ENCODE measurements around the gene ZNF592.

ZNF592 gene

DNA sequence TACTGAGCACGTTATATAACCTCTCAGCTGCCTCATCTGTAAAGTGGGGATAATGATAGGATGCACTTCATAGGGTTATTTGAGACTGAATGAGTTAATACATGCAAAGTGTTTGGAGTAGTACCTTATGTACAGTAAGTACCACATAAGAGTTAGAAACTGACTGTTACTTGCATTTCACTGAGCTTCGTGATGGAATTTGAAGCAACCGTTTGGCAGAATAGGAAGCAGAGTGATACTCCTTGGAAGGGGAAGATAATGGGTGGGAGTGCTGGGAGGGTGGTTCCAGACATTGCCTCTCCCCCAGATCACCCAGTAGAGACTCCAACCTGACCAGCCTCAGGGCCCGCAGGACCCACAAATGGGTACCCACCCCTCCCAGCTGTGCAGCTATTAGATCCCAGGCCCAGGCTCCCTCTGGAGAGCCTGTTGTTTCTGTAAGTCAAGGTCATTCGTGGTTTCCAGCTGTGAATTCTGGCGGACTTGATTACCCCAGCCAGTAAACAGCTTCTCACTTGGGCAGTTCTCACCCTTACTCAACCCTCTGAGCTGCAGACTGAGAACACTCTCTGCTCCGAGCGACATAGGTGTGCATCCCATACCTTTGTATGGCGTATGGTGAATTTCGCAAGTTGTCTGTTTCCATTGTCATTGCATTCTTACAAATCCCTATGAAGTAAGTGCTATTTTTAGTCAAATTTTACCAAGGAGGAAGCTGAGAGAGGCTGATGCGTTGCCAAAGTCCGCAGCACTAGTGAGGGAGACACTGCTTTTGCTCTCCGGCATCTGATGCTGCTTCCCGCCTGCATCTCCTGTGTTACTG, 79.9 kb downstream of the ZNF592 start:
- no peaks in the 10 kb centered on the region for H3K9me3 Mint-ChIP-seq

DNA sequence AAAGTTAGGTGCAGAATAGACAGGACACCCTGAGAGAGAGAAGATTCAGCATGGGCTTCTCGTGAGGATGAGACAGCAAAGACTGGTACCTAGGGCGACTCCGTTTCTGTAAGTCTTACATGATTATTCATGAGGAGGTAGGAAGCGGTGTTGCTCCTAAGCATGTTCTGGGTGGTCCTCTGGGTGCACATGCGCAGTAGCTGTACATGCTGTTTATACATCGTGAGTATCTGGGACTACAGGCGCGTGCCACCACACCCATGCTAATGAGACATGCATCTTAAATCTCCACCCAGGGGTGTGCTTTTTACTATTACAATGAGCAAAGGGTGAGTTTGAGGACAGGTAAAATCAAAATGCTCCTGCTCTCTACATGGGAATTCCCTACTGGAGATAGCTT, 81.0 kb downstream of the ZNF592 start:
- H3K4me3 Mint-ChIP-seq: no peak overlapping the region
- H3K36me3 Mint-ChIP-seq: no peaks in the 10 kb centered on the region
- H3K27ac Mint-ChIP-seq: no peak overlapping the region
- DNase-seq: no peak
- peaks cover 39% of the 10 kb centered on the region for H3K27me3 Mint-ChIP-seq
- CTCF ChIA-PET: no interaction called here
- no peaks in the 10 kb centered on the region for H3K9me3 Mint-ChIP-seq
- no peaks in the 10 kb centered on the region for H3K4me1 Mint-ChIP-seq

More for the DNA sequence above, 79.9 kb downstream of the ZNF592 start:
- Mint-ChIP-seq H3K36me3 (no peaks in the 10 kb centered on the region), H3K4me3 (no peak overlapping the region), H3K27ac (no peak overlapping the region), H3K4me1 (no peaks in the 10 kb centered on the region), H3K27me3 (peaks cover 36% of the 10 kb centered on the region)
- DNase-seq: no peak
- CTCF ChIA-PET: interaction anchor here (1.0 kb wide), 1 partner anchor 9 kb away, joined by 3 read pairs; no protein-coding TSS in a partner anchor

DNA sequence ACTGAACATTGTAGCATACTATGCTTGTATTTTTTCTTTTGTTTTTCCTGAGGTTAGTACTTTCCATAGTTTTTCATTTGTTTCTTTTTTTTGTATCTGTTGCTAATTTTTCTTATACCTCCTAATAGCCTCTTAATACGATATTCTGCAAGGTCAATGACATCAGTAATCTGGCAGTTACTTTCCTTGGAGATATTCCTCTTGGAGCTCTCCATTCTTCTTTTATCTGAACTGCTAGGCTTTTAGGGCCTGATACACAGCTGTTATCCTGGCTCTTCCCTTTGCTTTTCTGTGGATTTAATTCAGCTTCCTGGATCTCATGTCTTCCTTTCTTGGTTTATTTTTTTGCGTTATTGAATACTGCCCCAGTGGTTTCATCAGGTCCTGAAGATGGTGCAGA, 81.6 kb downstream of the ZNF592 start:
- Mint-ChIP-seq H3K4me3 (no peak overlapping the region), H3K4me1 (no peaks in the 10 kb centered on the region), H3K27ac (no peak overlapping the region), H3K36me3 (no peaks in the 10 kb centered on the region), H3K9me3 (no peaks in the 10 kb centered on the region), H3K27me3 (peaks cover 37% of the 10 kb centered on the region)
- no peak for DNase-seq
- CTCF ChIA-PET: no interaction called here

GRCh38 chr15:84831028-84831427, 82.6 kb downstream of the ZNF592 start:
- H3K4me1 Mint-ChIP-seq: no peaks in the 10 kb centered on the region
- CTCF ChIA-PET: interaction anchor here (1.5 kb wide), 1 partner anchor 9 kb away, joined by 3 read pairs; no protein-coding TSS in a partner anchor
- H3K36me3 Mint-ChIP-seq: no peaks in the 10 kb centered on the region
- H3K4me3 Mint-ChIP-seq: no peak overlapping the region
- no peaks in the 10 kb centered on the region for H3K9me3 Mint-ChIP-seq
- DNase-seq: no peak
- H3K27ac Mint-ChIP-seq: no peak overlapping the region
- peaks cover 41% of the 10 kb centered on the region for H3K27me3 Mint-ChIP-seq

DNA sequence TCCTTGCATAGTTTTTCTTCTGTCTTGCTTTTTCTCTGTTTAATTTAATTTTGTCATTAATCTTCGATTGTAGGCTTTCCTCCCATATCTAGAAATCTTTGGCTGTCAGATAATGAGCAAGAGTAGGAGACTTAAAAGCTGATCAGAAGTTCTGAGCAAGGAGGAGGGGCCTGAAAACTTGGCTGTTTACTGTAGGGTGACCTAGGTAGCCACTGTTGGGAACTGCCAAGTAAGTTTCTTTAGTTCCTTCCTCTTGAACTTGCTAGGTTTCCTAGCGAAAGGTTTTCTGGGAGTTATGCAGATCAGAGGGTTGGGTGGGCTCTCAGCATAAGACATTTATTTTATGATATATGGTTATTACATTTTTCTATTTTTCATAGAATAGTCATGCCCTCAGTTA, 83.2 kb downstream of the ZNF592 start:
- CTCF ChIA-PET: interaction anchor here (0.6 to 1.5 kb wide), 2 partner anchors 9 to 18 kb away, joined by 3 read pairs; no protein-coding TSS in a partner anchor
- no peaks in the 10 kb centered on the region for H3K36me3 Mint-ChIP-seq
- H3K27me3 Mint-ChIP-seq: peaks cover 37% of the 10 kb centered on the region

DNA sequence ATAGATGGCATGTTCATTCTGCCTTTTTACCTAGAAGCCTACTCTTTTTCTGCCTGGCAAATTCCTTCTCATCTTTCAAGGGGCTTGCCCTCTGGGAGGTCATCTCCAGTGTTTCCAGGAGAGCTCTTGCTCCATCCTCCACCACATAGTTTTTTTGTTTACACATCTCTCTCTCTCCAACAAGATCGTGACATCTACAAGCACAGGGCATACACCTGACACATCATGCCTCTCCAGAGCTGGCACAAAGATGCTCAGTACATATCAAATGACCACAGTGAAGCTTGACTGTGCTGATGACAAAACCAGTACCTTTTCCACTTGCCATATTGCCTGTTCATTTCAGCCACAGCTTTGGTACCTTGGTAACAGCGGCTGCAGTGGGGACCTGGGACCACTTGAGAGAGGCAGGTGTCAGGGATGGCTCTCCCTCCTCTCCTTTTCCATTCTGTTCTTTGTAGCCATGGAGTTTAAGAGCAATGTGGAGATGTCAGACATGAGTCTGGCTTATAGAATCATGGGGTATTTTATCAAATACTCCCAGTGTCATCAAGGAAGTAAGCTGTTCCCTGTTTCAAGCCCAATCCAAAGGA, 84.2 kb downstream of the ZNF592 start:
- Mint-ChIP-seq H3K36me3 (no peaks in the 10 kb centered on the region), H3K27me3 (peaks cover 36% of the 10 kb centered on the region), H3K4me3 (no peak overlapping the region), H3K9me3 (no peaks in the 10 kb centered on the region), H3K27ac (no peak overlapping the region), H3K4me1 (no peaks in the 10 kb centered on the region)
- CTCF ChIA-PET: no interaction called here
- DNase-seq: no peak

More for the DNA sequence above, 83.2 kb downstream of the ZNF592 start:
- DNase-seq: no peak
- Mint-ChIP-seq H3K4me3 (no peak overlapping the region), H3K9me3 (no peaks in the 10 kb centered on the region), H3K4me1 (no peaks in the 10 kb centered on the region), H3K27ac (no peak overlapping the region)

DNA sequence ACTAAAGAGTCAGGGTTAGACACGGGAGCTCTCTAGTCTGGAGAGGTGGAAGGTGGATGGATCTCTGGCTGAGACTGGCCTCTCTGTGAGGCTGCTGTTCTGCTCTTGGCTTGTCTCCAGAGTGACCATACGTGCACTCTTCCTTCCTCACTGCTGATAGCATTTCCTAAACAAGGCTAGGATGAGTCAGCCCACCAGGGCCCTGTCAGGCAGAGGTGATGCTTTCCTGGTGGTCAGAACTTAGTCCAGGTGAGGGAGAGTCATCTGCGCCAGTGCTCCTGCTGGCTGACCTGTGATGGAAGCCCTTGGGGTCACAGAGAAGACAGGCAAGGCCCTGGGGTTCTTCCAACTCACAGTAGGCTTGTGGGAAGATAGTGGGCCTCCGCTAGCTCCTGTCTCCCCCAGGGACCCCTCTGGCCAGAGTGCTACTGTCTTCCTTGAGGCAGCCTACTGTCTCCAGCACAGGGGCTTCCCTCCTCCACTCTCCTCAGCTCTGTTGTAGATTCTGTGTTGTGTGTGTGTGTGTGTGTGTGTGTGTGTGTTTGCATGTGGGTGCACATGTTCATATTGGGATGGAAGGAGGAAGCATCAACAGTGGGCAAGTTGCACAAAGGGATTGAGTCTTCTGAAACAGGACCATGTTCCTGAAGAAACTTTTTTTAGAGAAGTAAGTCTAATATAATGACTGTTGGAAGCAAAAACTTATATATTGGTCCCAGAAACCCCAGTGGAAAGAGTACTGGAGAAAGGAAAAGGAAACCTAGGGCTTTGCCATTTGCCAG, 85.2 kb downstream of the ZNF592 start:
- Mint-ChIP-seq H3K4me1 (no peaks in the 10 kb centered on the region), H3K36me3 (no peaks in the 10 kb centered on the region), H3K27ac (no peak overlapping the region), H3K9me3 (no peaks in the 10 kb centered on the region), H3K4me3 (no peak overlapping the region), H3K27me3 (peaks cover 36% of the 10 kb centered on the region)
- CTCF ChIA-PET: interaction anchor here (1.6 to 2.1 kb wide), 2 partner anchors 12 kb away, joined by 3 to 12 read pairs; no protein-coding TSS in a partner anchor
- DNase-seq: no peak

DNA sequence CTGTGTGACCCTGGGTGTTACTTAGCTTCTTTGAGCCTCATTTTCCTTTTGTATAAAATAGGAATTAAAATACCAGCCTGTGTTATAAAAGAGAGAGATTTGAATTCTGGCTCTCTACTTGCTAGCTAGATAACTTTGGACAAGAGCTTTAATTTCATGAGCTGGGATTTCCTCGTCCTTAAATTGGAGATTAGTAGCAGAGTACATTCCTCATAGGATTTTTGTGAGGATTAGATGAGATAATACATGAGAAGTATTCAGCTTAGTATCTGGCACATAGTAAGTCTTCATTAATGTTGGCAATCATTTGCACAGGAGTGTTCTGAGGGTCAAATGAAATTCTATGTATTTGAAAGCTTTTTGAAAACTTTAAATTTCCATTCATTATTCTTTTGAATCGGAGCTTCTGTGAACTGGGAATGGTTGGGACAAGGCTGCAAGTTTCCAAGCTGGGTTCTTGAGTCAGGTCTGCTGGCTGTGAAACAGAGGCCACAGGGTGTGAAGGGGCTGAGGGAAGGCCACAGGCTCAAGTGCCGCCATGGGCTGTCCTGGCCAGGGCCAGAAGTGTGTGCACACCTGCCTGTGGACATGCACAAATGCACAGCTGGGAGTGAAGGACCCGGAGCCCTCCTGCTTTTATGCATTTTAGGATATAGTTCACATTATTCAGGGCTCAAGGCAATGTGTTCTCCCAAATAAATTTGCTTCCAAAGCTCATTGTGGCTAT, 86.0 kb downstream of the ZNF592 start:
- H3K4me3 Mint-ChIP-seq: no peak overlapping the region
- H3K4me1 Mint-ChIP-seq: no peaks in the 10 kb centered on the region
- H3K36me3 Mint-ChIP-seq: no peaks in the 10 kb centered on the region
- CTCF ChIA-PET: interaction anchor here (1.6 to 2.1 kb wide), 2 partner anchors 11 to 12 kb away, joined by 3 to 12 read pairs; no protein-coding TSS in a partner anchor
- DNase-seq: no peak
- H3K27me3 Mint-ChIP-seq: peaks cover 36% of the 10 kb centered on the region
- H3K27ac Mint-ChIP-seq: no peak overlapping the region
- no peaks in the 10 kb centered on the region for H3K9me3 Mint-ChIP-seq

GRCh38 chr15:84834969-84835368, 86.6 kb downstream of the ZNF592 start:
- CTCF ChIA-PET: interaction anchor here (1.6 to 2.1 kb wide), 2 partner anchors 11 to 13 kb away, joined by 3 to 12 read pairs; no protein-coding TSS in a partner anchor
- Mint-ChIP-seq H3K27me3 (peaks cover 36% of the 10 kb centered on the region), H3K27ac (no peak overlapping the region), H3K36me3 (no peaks in the 10 kb centered on the region), H3K4me3 (no peak overlapping the region), H3K9me3 (no peaks in the 10 kb centered on the region), H3K4me1 (no peaks in the 10 kb centered on the region)
- no peak for DNase-seq

- no peak for DNase-seq
- no peaks in the 10 kb centered on the region for H3K9me3 Mint-ChIP-seq
- H3K36me3 Mint-ChIP-seq: no peaks in the 10 kb centered on the region
- H3K4me3 Mint-ChIP-seq: no peak overlapping the region
- H3K27ac Mint-ChIP-seq: no peak overlapping the region
- CTCF ChIA-PET: interaction anchor here (1.9 kb wide), 1 partner anchor 9 kb away, joined by 6 read pairs; no protein-coding TSS in a partner anchor
- peaks cover 30% of the 10 kb centered on the region for H3K27me3 Mint-ChIP-seq
- H3K4me1 Mint-ChIP-seq: no peaks in the 10 kb centered on the region
Measured at GRCh38 chr15:84835661-84836337, 87.4 kb downstream of the ZNF592 start.

DNA sequence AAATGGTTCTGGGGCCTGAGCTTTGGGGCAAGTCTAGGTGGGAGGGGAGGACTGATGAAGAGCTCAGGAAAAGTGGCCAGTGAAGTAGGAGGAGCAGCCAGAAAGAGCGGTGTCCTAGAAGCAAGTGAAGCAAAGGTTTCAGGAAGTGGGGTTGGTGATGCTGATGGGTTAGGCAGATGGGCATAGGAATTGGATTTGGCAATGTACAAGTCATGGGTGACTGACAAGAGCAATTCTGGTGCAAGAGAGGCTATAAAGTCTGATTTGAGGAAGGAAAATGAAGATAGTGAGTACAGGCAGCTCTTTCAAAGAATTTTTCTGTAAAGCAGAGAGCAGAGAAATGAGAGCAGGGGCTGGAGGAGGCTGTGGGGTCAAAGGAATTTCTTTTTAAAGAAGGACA, 88.5 kb downstream of the ZNF592 start:
- CTCF ChIA-PET: interaction anchor here (0.5 to 1.9 kb wide), 5 partner anchors 8 to 243 kb away, joined by 3 to 6 read pairs (median 3); no protein-coding TSS in a partner anchor
- no peaks in the 10 kb centered on the region for H3K9me3 Mint-ChIP-seq

GRCh38 chr15:84839714-84840113, 91.3 kb downstream of the ZNF592 start:
- CTCF ChIA-PET: no interaction called here
- no peaks in the 10 kb centered on the region for H3K4me1 Mint-ChIP-seq
- H3K4me3 Mint-ChIP-seq: no peak overlapping the region
- H3K27ac Mint-ChIP-seq: no peak overlapping the region
- peaks cover 19% of the 10 kb centered on the region for H3K27me3 Mint-ChIP-seq
- no peaks in the 10 kb centered on the region for H3K9me3 Mint-ChIP-seq
- H3K36me3 Mint-ChIP-seq: no peaks in the 10 kb centered on the region
- no peak for DNase-seq

More for the DNA sequence above, 88.5 kb downstream of the ZNF592 start:
- H3K4me1 Mint-ChIP-seq: no peaks in the 10 kb centered on the region
- no peak for DNase-seq
- peaks cover 24% of the 10 kb centered on the region for H3K27me3 Mint-ChIP-seq
- no peaks in the 10 kb centered on the region for H3K36me3 Mint-ChIP-seq
- H3K4me3 Mint-ChIP-seq: no peak overlapping the region
- H3K27ac Mint-ChIP-seq: no peak overlapping the region

- CTCF ChIA-PET: no interaction called here
Measured at GRCh38 chr15:84840255-84840654, 91.9 kb downstream of the ZNF592 start.

More at GRCh38 chr15:84840255-84840654, 91.9 kb downstream of the ZNF592 start:
- DNase-seq: no peak
- H3K36me3 Mint-ChIP-seq: no peaks in the 10 kb centered on the region
- peaks cover 17% of the 10 kb centered on the region for H3K27me3 Mint-ChIP-seq
- H3K27ac Mint-ChIP-seq: no peak overlapping the region
- no peaks in the 10 kb centered on the region for H3K4me1 Mint-ChIP-seq
- no peak overlapping the region for H3K4me3 Mint-ChIP-seq
- H3K9me3 Mint-ChIP-seq: no peaks in the 10 kb centered on the region

All from activated naive CD4-positive, alpha-beta T cell treated with anti-CD3 and anti-CD28 coated beads, Interleukin-2, amount 10 ng/mL, durations not matched to agents 7 days and 5 days (primary cell).